Measurements from ENCODE around the gene DLEC1.
"Not testable (repeated sequence)": the region's sequence is repeated elsewhere in the genome, so short reads cannot be mapped to it uniquely, and the experiment has no call there.

DLEC1 gene

GRCh38 chr3:38135621-38136277 lies 96.7 kb downstream of the DLEC1 start:
- H3K36me3 Mint-ChIP-seq, H3K9me3 Mint-ChIP-seq, H3K27me3 Mint-ChIP-seq: not testable (repeated sequence)
- Mint-ChIP-seq H3K27ac (peak overlapping the region; percentile 87), H3K4me3 (peak overlapping the region; percentile 89), H3K4me1 (peaks cover 65% of the 10 kb centered on the region)

- Mint-ChIP-seq H3K27ac (peak overlapping the region; percentile 87), H3K4me1 (peaks cover 70% of the 10 kb centered on the region), H3K36me3 (no peaks in the 10 kb centered on the region), H3K9me3 (no peaks in the 10 kb centered on the region), H3K27me3 (no peaks in the 10 kb centered on the region), H3K4me3 (peak overlapping the region; percentile 89)
Measured at GRCh38 chr3:38136393-38136776, 97.4 kb downstream of the DLEC1 start.

- no peaks in the 10 kb centered on the region for H3K27me3 Mint-ChIP-seq
- peak within 1 kb of the TSS; percentile 93 for H3K27ac Mint-ChIP-seq
- peaks cover 3% of the 10 kb centered on the region for H3K36me3 Mint-ChIP-seq
- H3K9me3 Mint-ChIP-seq = no peaks in the 10 kb centered on the region
- peak within 1 kb of the TSS; percentile 89 for H3K4me3 Mint-ChIP-seq
- H3K4me1 Mint-ChIP-seq = peaks cover 74% of the 10 kb centered on the region
Measured at GRCh38 chr3:38136777-38137614, 98.0 kb downstream of the DLEC1 start, which contains the start of gene ACAA1. TSS of gene ACAA1 (minus strand) at chr3:38137127. CDS start at chr3:38137035, 92 bp downstream.

GRCh38 chr3:38137615-38138348 lies 98.8 kb downstream of the DLEC1 start:
- Mint-ChIP-seq H3K36me3 (peaks cover 6% of the 10 kb centered on the region), H3K27me3 (no peaks in the 10 kb centered on the region), H3K27ac (peak overlapping the region; percentile 93), H3K4me1 (peaks cover 72% of the 10 kb centered on the region), H3K9me3 (no peaks in the 10 kb centered on the region), H3K4me3 (peak overlapping the region; percentile 89)

GRCh38 chr3:38138349-38139190 lies 99.6 kb downstream of the DLEC1 start, which contains the start of gene MYD88:
TSS of gene MYD88 (plus strand) at chr3:38138661. CDS start at chr3:38138701, 40 bp downstream.
- Mint-ChIP-seq H3K27me3 (no peaks in the 10 kb centered on the region), H3K9me3 (no peaks in the 10 kb centered on the region), H3K27ac (peak within 1 kb of the TSS; percentile 93), H3K4me3 (peak within 1 kb of the TSS; percentile 89), H3K4me1 (peaks cover 65% of the 10 kb centered on the region), H3K36me3 (peaks cover 6% of the 10 kb centered on the region)

- H3K9me3 Mint-ChIP-seq = no peaks in the 10 kb centered on the region
- H3K4me1 Mint-ChIP-seq = peaks cover 60% of the 10 kb centered on the region
- peak overlapping the region; percentile 93 for H3K27ac Mint-ChIP-seq
- no peaks in the 10 kb centered on the region for H3K27me3 Mint-ChIP-seq
- H3K4me3 Mint-ChIP-seq = peak overlapping the region; percentile 89
- H3K36me3 Mint-ChIP-seq = peaks cover 6% of the 10 kb centered on the region
Measured at GRCh38 chr3:38139191-38139590, 100.2 kb downstream of the DLEC1 start.

GRCh38 chr3:38139652-38140051 lies 100.6 kb downstream of the DLEC1 start:
- H3K4me3 Mint-ChIP-seq = peak overlapping the region; percentile 89
- H3K4me1 Mint-ChIP-seq = peaks cover 56% of the 10 kb centered on the region
- no peaks in the 10 kb centered on the region for H3K9me3 Mint-ChIP-seq
- H3K27me3 Mint-ChIP-seq = no peaks in the 10 kb centered on the region
- peaks cover 6% of the 10 kb centered on the region for H3K36me3 Mint-ChIP-seq
- H3K27ac Mint-ChIP-seq = peak overlapping the region; percentile 93

GRCh38 chr3:38140326-38141172 lies 101.5 kb downstream of the DLEC1 start:
- H3K27ac Mint-ChIP-seq = peak overlapping the region; percentile 12

GRCh38 chr3:38141173-38141951 lies 102.4 kb downstream of the DLEC1 start:
- H3K36me3 Mint-ChIP-seq = peaks cover 8% of the 10 kb centered on the region
- peak overlapping the region; percentile 39 for H3K4me3 Mint-ChIP-seq
- H3K27ac Mint-ChIP-seq = peak overlapping the region; percentile 82
- H3K4me1 Mint-ChIP-seq = peaks cover 41% of the 10 kb centered on the region
- H3K9me3 Mint-ChIP-seq = peaks cover 3% of the 10 kb centered on the region
- no peaks in the 10 kb centered on the region for H3K27me3 Mint-ChIP-seq

More at GRCh38 chr3:38140326-38141172, 101.5 kb downstream of the DLEC1 start:
- Mint-ChIP-seq H3K36me3 (peaks cover 6% of the 10 kb centered on the region), H3K4me3 (peak overlapping the region; percentile 89), H3K4me1 (peaks cover 49% of the 10 kb centered on the region), H3K27me3 (no peaks in the 10 kb centered on the region), H3K9me3 (no peaks in the 10 kb centered on the region)

- Mint-ChIP-seq H3K4me1 (peaks cover 41% of the 10 kb centered on the region), H3K27me3 (no peaks in the 10 kb centered on the region), H3K27ac (peak overlapping the region; percentile 19), H3K36me3 (peaks cover 9% of the 10 kb centered on the region), H3K9me3 (peaks cover 9% of the 10 kb centered on the region), H3K4me3 (peak overlapping the region; percentile 39)
Measured at GRCh38 chr3:38141952-38142273, 102.9 kb downstream of the DLEC1 start.

- H3K27ac Mint-ChIP-seq = no peak overlapping the region
- peaks cover 9% of the 10 kb centered on the region for H3K36me3 Mint-ChIP-seq
- H3K27me3 Mint-ChIP-seq = no peaks in the 10 kb centered on the region
- H3K4me3 Mint-ChIP-seq = no peak overlapping the region
- peaks cover 35% of the 10 kb centered on the region for H3K4me1 Mint-ChIP-seq
- H3K9me3 Mint-ChIP-seq = peaks cover 16% of the 10 kb centered on the region
Measured at GRCh38 chr3:38142959-38143358, 104.0 kb downstream of the DLEC1 start.

GRCh38 chr3:38143511-38143910 lies 104.5 kb downstream of the DLEC1 start:
- no peaks in the 10 kb centered on the region for H3K27me3 Mint-ChIP-seq
- H3K27ac Mint-ChIP-seq = no peak overlapping the region
- peaks cover 31% of the 10 kb centered on the region for H3K4me1 Mint-ChIP-seq
- H3K4me3 Mint-ChIP-seq = no peak overlapping the region
- H3K36me3 Mint-ChIP-seq = peaks cover 9% of the 10 kb centered on the region
- peaks cover 16% of the 10 kb centered on the region for H3K9me3 Mint-ChIP-seq

- H3K4me3 Mint-ChIP-seq = no peak overlapping the region
- H3K4me1 Mint-ChIP-seq = peaks cover 24% of the 10 kb centered on the region
- peaks cover 16% of the 10 kb centered on the region for H3K9me3 Mint-ChIP-seq
- H3K36me3 Mint-ChIP-seq = peaks cover 9% of the 10 kb centered on the region
- no peaks in the 10 kb centered on the region for H3K27me3 Mint-ChIP-seq
- H3K27ac Mint-ChIP-seq = no peak overlapping the region
Measured at GRCh38 chr3:38146504-38146903, 107.5 kb downstream of the DLEC1 start.

Data from activated naive CD4-positive, alpha-beta T cell treated with anti-CD3 and anti-CD28 coated beads, Interleukin-2, amount 50 U/mL, for 24 hours (primary cell).